ENCODE data around the gene NAV3.

NAV3 gene

DNA sequence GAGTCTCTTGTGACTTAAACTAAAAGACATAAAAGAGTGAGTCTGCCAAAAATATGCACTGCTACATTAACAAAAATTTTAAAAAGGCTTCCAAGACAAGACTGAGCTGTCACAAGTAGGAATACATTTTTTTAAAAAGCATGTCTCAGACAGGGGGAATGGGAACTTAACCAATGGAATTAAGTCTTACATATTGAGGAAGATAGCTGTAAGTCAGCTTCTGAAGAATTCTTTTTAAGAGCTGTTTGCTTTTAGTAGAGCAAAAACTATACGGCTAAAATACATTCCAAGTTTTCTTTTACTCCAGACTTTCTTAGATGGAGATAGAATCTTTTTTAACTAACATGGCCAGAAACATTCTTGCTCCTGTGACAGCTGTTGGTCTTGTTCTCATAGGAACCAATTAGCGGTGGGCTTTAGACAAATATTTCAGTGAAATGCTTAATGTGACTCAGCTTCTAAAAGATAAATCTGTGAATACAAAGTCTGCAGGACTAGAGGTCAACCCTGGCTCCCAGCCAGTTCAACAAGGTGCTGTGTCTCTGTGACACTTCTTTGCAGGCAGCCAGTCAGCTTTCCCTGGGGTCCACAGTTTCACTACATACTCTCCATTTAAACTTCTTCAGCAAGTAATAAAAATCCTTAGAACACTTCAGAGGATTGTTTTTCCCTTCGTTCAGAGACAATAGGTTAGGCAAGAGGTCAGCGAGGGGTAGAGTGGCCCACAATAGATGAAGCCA, 187.6 kb downstream of the NAV3 start:
- H3K27me3 ChIP-seq (ENCODE audit: control insufficient read depth in 5 of 5, insufficient read depth in 4 of 5, low read length in 5 of 5) = no peaks in the 10 kb centered on the region
- no peaks in the 10 kb centered on the region for H3K9me3 ChIP-seq (ENCODE audit: control insufficient read depth in 5 of 5, low read length in 5 of 5)
- H3K27ac ChIP-seq (ENCODE audit: low read depth, low read length) = no peak overlapping the region
- no peak overlapping the region for H3K9ac ChIP-seq (ENCODE audit: low read length in 5 of 5)
- no peak overlapping the region for H3K4me3 ChIP-seq (ENCODE audit: low read depth in 1 of 5, low read length in 5 of 5)
- peaks cover 0 to 14% (median 3%) of the 10 kb centered on the region in 5 donors for H3K4me1 ChIP-seq (ENCODE audit: control insufficient read depth in 5 of 5, insufficient read depth in 5 of 5, low read length in 5 of 5)
- no peaks in the 10 kb centered on the region for H3K36me3 ChIP-seq (ENCODE audit: control insufficient read depth in 5 of 5, insufficient read depth in 5 of 5, low read length in 5 of 5)

DNA sequence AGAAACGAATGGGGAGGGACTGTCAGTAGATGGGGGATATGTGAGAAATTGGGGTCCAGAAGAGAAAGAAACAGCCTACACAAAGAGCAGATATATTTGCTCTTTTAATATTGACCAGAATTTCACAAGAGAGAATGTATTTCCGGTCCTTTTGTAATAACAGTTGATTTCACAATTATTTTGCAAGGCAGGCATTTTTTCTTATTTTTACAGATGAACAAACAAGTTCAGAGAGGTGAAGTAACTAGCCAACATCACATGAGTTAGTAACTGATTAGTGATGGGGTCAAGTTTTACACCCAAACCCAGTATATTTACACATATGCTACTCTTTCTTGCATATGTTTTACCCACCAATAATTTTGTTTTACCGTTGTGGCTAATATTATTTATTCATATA, 188.2 kb downstream of the NAV3 start:
- H3K4me3 ChIP-seq (ENCODE audit: low read depth in 1 of 5, low read length in 5 of 5) = no peak overlapping the region
- no peak overlapping the region for H3K9ac ChIP-seq (ENCODE audit: low read length in 5 of 5)
- H3K9me3 ChIP-seq (ENCODE audit: control insufficient read depth in 5 of 5, low read length in 5 of 5) = no peaks in the 10 kb centered on the region
- peaks cover 0 to 14% (median 3%) of the 10 kb centered on the region in 5 donors for H3K4me1 ChIP-seq (ENCODE audit: control insufficient read depth in 5 of 5, insufficient read depth in 5 of 5, low read length in 5 of 5)
- no peaks in the 10 kb centered on the region for H3K27me3 ChIP-seq (ENCODE audit: control insufficient read depth in 5 of 5, insufficient read depth in 4 of 5, low read length in 5 of 5)
- no peaks in the 10 kb centered on the region for H3K36me3 ChIP-seq (ENCODE audit: control insufficient read depth in 5 of 5, insufficient read depth in 5 of 5, low read length in 5 of 5)
- H3K27ac ChIP-seq (ENCODE audit: low read depth, low read length) = no peak overlapping the region

DNA sequence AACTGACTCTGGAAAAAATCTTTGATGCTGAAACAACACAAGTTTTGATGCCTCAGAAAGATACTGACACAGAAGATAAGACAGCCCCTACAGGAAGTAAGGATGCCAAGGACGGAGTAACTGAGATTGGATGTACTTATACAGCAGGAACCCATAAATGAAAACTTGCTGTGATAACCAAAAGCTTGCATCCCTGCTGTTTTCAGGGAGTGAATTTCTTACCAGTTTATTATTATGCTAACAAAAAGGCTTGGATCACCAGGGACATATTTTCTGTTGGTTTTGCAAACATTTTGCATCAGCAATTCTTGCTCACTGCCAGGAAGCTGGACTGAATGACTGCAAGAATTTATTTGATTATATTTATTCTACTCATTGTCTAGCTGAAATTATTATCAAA, 197.7 kb downstream of the NAV3 start:
- no peak overlapping the region for H3K9ac ChIP-seq (ENCODE audit: low read length in 5 of 5)
- H3K36me3 ChIP-seq (ENCODE audit: control insufficient read depth in 5 of 5, insufficient read depth in 5 of 5, low read length in 5 of 5) = no peaks in the 10 kb centered on the region
- no peaks in the 10 kb centered on the region for H3K27me3 ChIP-seq (ENCODE audit: control insufficient read depth in 5 of 5, insufficient read depth in 4 of 5, low read length in 5 of 5)
- no peak overlapping the region for H3K27ac ChIP-seq (ENCODE audit: low read depth, low read length)
- peaks cover 0 to 11% (median 5%) of the 10 kb centered on the region in 5 donors for H3K4me1 ChIP-seq (ENCODE audit: control insufficient read depth in 5 of 5, insufficient read depth in 5 of 5, low read length in 5 of 5)
- no peak overlapping the region for H3K4me3 ChIP-seq (ENCODE audit: low read depth in 1 of 5, low read length in 5 of 5)
- no peaks in the 10 kb centered on the region for H3K9me3 ChIP-seq (ENCODE audit: control insufficient read depth in 5 of 5, low read length in 5 of 5)

DNA sequence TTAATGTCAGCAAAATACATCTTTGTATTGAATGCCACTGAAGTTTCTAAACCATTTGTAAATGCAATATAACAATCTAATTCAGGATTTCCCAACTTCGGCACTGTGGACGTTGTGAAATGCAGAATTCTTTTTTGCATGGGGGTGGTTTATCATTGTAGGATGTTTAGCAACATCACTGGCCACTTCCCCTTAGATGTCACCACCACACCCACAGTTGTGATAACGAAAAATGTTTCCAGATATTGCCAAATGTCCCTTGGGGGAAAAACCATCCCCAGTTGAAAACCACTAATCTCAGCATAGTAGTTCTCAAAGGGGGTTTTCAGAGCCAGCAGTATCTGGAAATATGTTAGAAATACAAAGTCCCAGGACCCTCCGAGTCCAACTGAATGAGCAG, 203.3 kb downstream of the NAV3 start:
- H3K27ac ChIP-seq (ENCODE audit: low read depth, low read length) = no peak overlapping the region
- no peaks in the 10 kb centered on the region for H3K9me3 ChIP-seq (ENCODE audit: control insufficient read depth in 5 of 5, low read length in 5 of 5)

DNA sequence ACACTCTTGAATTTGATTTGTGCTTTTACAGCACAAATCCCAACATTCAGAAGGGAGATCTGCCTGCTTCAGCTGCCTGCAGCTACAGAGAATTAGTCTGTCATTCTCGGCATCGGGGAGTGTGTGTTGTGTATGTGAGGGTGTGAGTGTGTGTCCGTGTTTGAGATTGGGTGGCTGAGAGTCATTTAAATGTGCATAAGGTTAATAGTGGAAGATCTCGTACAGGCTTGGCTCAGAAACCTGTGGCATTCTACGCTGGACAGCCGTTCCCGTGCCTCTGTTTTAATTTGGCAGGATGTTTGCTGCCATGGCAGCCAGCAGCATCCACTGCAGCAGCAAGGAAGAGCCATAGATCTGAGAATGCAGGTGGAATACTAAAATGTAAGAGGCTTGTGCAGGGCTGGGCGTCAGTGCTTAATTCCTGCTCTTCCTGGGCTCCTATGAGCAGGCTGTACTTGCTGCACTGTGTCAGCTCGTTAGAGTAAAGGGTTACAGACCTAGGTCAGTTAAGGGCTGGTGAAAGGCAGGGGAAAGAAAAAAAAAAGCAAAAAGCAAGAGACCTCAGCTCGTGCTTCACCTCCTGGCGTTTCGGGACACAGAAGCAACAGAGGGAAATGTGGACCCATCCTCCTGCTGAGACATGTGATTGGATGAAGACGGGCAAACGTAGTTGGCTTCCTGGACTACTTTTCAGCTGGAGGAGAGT, 205.4 kb downstream of the NAV3 start:
- Histone ChIP-seq H3K9me3 (ENCODE audit: control insufficient read depth in 5 of 5, low read length in 5 of 5) (no peaks in the 10 kb centered on the region), H3K4me1 (ENCODE audit: control insufficient read depth in 5 of 5, insufficient read depth in 5 of 5, low read length in 5 of 5) (peaks cover 0 to 36% (median 13%) of the 10 kb centered on the region in 5 donors), H3K27me3 (ENCODE audit: control insufficient read depth in 5 of 5, insufficient read depth in 4 of 5, low read length in 5 of 5) (no peaks in the 10 kb centered on the region), H3K9ac (ENCODE audit: low read length in 5 of 5) (peak overlapping the region in 2 of 5 donors; percentile 21 to 49), H3K4me3 (ENCODE audit: low read depth in 1 of 5, low read length in 5 of 5) (peak overlapping the region in 3 of 5 donors; percentile 2 to 55 (median 41)), H3K36me3 (ENCODE audit: control insufficient read depth in 5 of 5, insufficient read depth in 5 of 5, low read length in 5 of 5) (no peaks in the 10 kb centered on the region), H3K27ac (ENCODE audit: low read depth, low read length) (peak overlapping the region; percentile 25)

More for the DNA sequence above, 203.3 kb downstream of the NAV3 start:
- H3K4me1 ChIP-seq (ENCODE audit: control insufficient read depth in 5 of 5, insufficient read depth in 5 of 5, low read length in 5 of 5) = peaks cover 0 to 36% (median 13%) of the 10 kb centered on the region in 5 donors
- H3K4me3 ChIP-seq (ENCODE audit: low read depth in 1 of 5, low read length in 5 of 5) = no peak overlapping the region
- no peaks in the 10 kb centered on the region for H3K27me3 ChIP-seq (ENCODE audit: control insufficient read depth in 5 of 5, insufficient read depth in 4 of 5, low read length in 5 of 5)
- H3K9ac ChIP-seq (ENCODE audit: low read length in 5 of 5) = no peak overlapping the region
- no peaks in the 10 kb centered on the region for H3K36me3 ChIP-seq (ENCODE audit: control insufficient read depth in 5 of 5, insufficient read depth in 5 of 5, low read length in 5 of 5)

DNA sequence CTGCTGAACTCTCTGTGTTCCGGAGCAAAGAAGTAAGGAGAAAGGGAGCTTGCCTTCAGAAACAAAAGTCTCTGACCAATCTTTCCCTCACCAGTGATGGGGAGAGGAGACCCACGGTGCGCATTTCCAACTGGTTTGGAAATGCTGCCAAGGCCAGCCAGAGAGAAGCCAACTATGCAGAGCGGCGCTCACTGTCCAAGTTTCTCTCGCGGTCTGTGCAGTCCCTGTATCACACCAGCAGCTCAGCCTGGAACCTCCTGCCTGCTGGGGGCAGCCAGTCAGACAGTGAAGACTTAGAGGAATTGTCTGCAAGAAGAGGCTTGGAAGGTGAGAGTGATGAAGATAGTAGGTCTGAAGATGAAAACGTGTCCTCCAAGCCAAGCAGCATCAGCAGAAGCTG, 206.2 kb downstream of the NAV3 start:
- Histone ChIP-seq H3K4me3 (ENCODE audit: low read depth in 1 of 5, low read length in 5 of 5) (no peak overlapping the region), H3K27me3 (ENCODE audit: control insufficient read depth in 5 of 5, insufficient read depth in 4 of 5, low read length in 5 of 5) (no peaks in the 10 kb centered on the region), H3K4me1 (ENCODE audit: control insufficient read depth in 5 of 5, insufficient read depth in 5 of 5, low read length in 5 of 5) (peaks cover 0 to 36% (median 13%) of the 10 kb centered on the region in 5 donors), H3K36me3 (ENCODE audit: control insufficient read depth in 5 of 5, insufficient read depth in 5 of 5, low read length in 5 of 5) (no peaks in the 10 kb centered on the region), H3K9me3 (ENCODE audit: control insufficient read depth in 5 of 5, low read length in 5 of 5) (no peaks in the 10 kb centered on the region), H3K9ac (ENCODE audit: low read length in 5 of 5) (no peak overlapping the region), H3K27ac (ENCODE audit: low read depth, low read length) (no peak overlapping the region)

DNA sequence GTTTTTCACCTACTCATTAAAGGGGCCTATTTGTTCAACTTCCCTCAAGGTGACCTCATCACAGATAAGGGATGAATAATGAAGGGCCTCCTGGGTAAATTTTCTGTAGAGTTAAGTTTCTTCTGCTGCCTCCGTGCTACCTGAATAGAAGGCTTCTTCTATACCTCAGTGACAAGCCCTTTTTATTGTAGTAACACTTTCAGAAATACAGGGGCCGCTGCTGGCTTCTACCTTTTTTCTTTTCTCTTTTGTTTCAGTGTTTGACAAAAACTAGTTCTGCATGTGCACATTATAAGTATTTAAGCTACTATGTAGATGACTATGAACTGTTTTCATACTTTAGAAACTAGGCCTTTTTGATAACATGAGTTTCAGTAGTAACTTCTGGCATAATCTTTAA, 207.0 kb downstream of the NAV3 start:
- H3K9me3 ChIP-seq (ENCODE audit: control insufficient read depth in 5 of 5, low read length in 5 of 5) = no peaks in the 10 kb centered on the region
- peaks cover 0 to 32% (median 13%) of the 10 kb centered on the region in 5 donors for H3K4me1 ChIP-seq (ENCODE audit: control insufficient read depth in 5 of 5, insufficient read depth in 5 of 5, low read length in 5 of 5)
- H3K36me3 ChIP-seq (ENCODE audit: control insufficient read depth in 5 of 5, insufficient read depth in 5 of 5, low read length in 5 of 5) = no peaks in the 10 kb centered on the region
- no peak overlapping the region for H3K27ac ChIP-seq (ENCODE audit: low read depth, low read length)
- H3K9ac ChIP-seq (ENCODE audit: low read length in 5 of 5) = no peak overlapping the region
- H3K27me3 ChIP-seq (ENCODE audit: control insufficient read depth in 5 of 5, insufficient read depth in 4 of 5, low read length in 5 of 5) = no peaks in the 10 kb centered on the region
- no peak overlapping the region for H3K4me3 ChIP-seq (ENCODE audit: low read depth in 1 of 5, low read length in 5 of 5)

DNA sequence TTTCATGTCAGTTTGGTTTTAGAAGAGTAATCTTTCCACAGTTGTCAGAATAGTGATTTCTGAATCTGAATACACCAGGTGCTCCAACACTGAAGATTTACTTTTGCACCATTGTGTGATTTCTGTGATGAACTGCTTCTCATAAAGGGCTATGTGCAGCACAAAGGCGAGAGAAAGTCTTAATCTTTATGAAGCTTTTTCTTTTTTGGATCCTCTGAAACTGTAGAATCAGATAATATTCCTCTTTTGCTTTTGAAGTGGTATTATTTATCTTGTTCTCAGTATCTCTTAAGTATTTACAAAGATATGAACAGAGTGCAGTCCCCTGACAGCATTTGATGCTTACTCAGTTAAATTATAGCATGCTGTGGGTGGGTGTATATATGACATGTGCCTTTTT, 207.8 kb downstream of the NAV3 start:
- Histone ChIP-seq H3K9me3 (ENCODE audit: control insufficient read depth in 5 of 5, low read length in 5 of 5) (no peaks in the 10 kb centered on the region), H3K36me3 (ENCODE audit: control insufficient read depth in 5 of 5, insufficient read depth in 5 of 5, low read length in 5 of 5) (no peaks in the 10 kb centered on the region), H3K27me3 (ENCODE audit: control insufficient read depth in 5 of 5, insufficient read depth in 4 of 5, low read length in 5 of 5) (no peaks in the 10 kb centered on the region), H3K4me1 (ENCODE audit: control insufficient read depth in 5 of 5, insufficient read depth in 5 of 5, low read length in 5 of 5) (peaks cover 0 to 24% (median 7%) of the 10 kb centered on the region in 5 donors), H3K27ac (ENCODE audit: low read depth, low read length) (no peak overlapping the region), H3K9ac (ENCODE audit: low read length in 5 of 5) (no peak overlapping the region), H3K4me3 (ENCODE audit: low read depth in 1 of 5, low read length in 5 of 5) (no peak overlapping the region)

DNA sequence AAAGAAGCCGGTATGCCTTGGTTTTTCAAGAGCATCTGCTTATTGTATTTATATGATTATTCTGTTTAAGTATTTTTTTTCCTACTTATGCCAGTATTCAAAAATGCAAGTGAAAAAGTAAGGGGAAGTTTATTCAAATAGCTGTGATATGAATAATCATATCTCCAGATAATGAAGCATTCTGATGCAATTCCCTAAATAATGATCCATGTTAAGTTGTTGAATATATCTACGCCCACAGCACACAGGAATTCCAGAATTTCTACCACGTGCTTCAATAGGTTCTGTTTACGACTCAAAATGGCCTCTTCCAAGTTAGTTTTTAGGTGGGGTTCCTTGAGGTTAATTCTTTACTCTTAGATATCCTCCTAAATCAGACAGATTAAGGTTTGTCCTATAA, 208.3 kb downstream of the NAV3 start:
- H3K4me3 ChIP-seq (ENCODE audit: low read depth in 1 of 5, low read length in 5 of 5) = no peak overlapping the region
- no peaks in the 10 kb centered on the region for H3K27me3 ChIP-seq (ENCODE audit: control insufficient read depth in 5 of 5, insufficient read depth in 4 of 5, low read length in 5 of 5)
- H3K4me1 ChIP-seq (ENCODE audit: control insufficient read depth in 5 of 5, insufficient read depth in 5 of 5, low read length in 5 of 5) = peaks cover 0 to 19% (median 3%) of the 10 kb centered on the region in 5 donors
- no peak overlapping the region for H3K27ac ChIP-seq (ENCODE audit: low read depth, low read length)
- no peaks in the 10 kb centered on the region for H3K36me3 ChIP-seq (ENCODE audit: control insufficient read depth in 5 of 5, insufficient read depth in 5 of 5, low read length in 5 of 5)
- no peak overlapping the region for H3K9ac ChIP-seq (ENCODE audit: low read length in 5 of 5)
- H3K9me3 ChIP-seq (ENCODE audit: control insufficient read depth in 5 of 5, low read length in 5 of 5) = no peaks in the 10 kb centered on the region

DNA sequence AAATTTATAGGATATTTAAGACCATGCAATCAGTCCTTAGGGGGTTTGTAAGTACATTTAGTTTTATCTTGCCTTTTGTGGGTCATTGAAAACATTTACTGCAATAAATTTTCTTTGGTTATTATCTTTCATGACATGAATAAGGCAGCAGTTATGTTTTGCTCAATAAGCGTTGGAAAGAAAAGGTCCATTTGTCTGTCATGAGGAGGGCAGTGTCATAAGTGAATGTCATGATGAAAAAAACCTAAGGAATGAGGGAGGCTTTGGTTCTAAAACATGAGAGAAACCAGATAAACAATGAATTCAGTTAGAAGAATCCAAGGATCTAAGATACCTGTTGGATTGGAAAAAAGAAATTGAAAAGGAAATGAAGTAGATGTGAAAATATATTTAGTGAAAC, 209.4 kb downstream of the NAV3 start:
- Histone ChIP-seq H3K27ac (ENCODE audit: low read depth, low read length) (no peak overlapping the region), H3K4me3 (ENCODE audit: low read depth in 1 of 5, low read length in 5 of 5) (no peak overlapping the region), H3K36me3 (ENCODE audit: control insufficient read depth in 5 of 5, insufficient read depth in 5 of 5, low read length in 5 of 5) (no peaks in the 10 kb centered on the region), H3K27me3 (ENCODE audit: control insufficient read depth in 5 of 5, insufficient read depth in 4 of 5, low read length in 5 of 5) (no peaks in the 10 kb centered on the region), H3K9me3 (ENCODE audit: control insufficient read depth in 5 of 5, low read length in 5 of 5) (peaks cover 0 to under 1% (median 0%) of the 10 kb centered on the region in 5 donors), H3K4me1 (ENCODE audit: control insufficient read depth in 5 of 5, insufficient read depth in 5 of 5, low read length in 5 of 5) (peaks cover 0 to 13% (median 3%) of the 10 kb centered on the region in 5 donors), H3K9ac (ENCODE audit: low read length in 5 of 5) (no peak overlapping the region)
